Stimulated activated naive B cell treated with anti-CD40 and anti-IgM and Interleukin-4, amounts not matched to agents 10 μg/mL and 1 μg/mL and 100 μg/mL, for 72 hours (primary cell): ENCODE data around the gene CD82.
"Not testable (repeated sequence)": the region's sequence is repeated elsewhere in the genome, so short reads cannot be mapped to it uniquely, and the experiment has no call there.

Experiments used
- ATAC-seq, 2 donors: fragments of 150-1000 bp; cut with Tn5 transposase; replicated peaks; 2 replicates each; pipeline ENCODE4 v1.10.0; 2021; ENCODE audit warnings: moderate library complexity in 1 of 2
- DNase-seq: peaks from one replicate; pipeline ENCODE4 v3.0.0; 2021
- H3K27ac Mint-ChIP-seq: one replicate; pipeline ENCODE4 v1.8.0; 2022; ENCODE audit warnings: mild to moderate bottlenecking, mixed read lengths
- H3K27me3 Mint-ChIP-seq, 2 donors: one replicate each; pipeline ENCODE4 v1.8.0; 2022; ENCODE audit warnings: mixed read lengths in 2 of 2
- H3K36me3 Mint-ChIP-seq, 2 donors: one replicate each; pipeline ENCODE4 v1.8.0; 2022; ENCODE audit warnings: mixed read lengths in 2 of 2, mild to moderate bottlenecking in 1 of 2
- H3K4me1 Mint-ChIP-seq, 2 donors: one replicate each; pipeline ENCODE4 v1.8.0; 2022; ENCODE audit warnings: mixed read lengths in 2 of 2, mild to moderate bottlenecking in 1 of 2
- H3K4me3 Mint-ChIP-seq, 2 donors: one replicate each; pipeline ENCODE4 v1.8.0; 2022; ENCODE audit warnings: mild to moderate bottlenecking in 2 of 2, mixed read lengths in 2 of 2, moderate library complexity in 1 of 2
- H3K9me3 Mint-ChIP-seq, 2 donors: one replicate each; pipeline ENCODE4 v1.8.0; 2022; ENCODE audit warnings: mixed read lengths in 2 of 2, mild to moderate bottlenecking in 1 of 2

Gene CD82

DNA sequence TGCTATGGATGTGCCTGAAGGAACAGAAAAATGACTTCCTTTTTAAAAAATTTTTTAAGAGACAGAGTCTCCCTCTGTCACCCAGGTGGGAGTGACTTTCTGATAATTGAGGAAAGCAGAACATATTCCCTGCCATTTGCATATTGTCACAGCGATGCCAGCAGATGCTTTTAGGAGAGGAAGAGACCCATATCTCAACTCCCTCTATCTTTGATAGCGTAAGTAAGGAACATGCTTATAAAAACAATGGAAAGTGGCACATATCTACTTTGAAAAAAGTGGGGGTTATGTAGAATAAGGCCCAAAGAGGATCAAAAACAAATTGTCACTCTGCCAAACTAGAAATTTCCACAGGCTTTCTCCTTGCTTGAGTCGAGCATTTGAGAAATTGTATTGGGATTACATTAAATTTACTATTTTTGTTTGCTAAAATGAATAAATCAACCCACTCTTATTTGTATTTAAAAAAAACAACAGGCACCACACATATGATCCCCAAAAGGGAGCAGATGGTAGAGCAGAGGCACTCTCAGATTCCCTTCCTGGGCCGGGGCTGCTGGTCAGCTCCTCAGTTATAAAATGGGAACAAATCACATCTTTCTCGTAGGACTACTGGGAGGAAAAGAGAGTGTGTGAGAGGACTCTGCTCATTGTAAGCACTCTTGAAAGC is 92.5 kb downstream of the CD82 start:
- H3K27ac Mint-ChIP-seq, result no peak overlapping the region
- H3K4me1 Mint-ChIP-seq, result no peaks in the 10 kb centered on the region
- ATAC-seq, result no peak
- DNase-seq, result no peak
- no peak overlapping the region for H3K4me3 Mint-ChIP-seq
- peaks cover 3 to 5% of the 10 kb centered on the region in 2 donors for H3K36me3 Mint-ChIP-seq
- H3K27me3 Mint-ChIP-seq, result peaks cover 28 to 38% of the 10 kb centered on the region in 2 donors
- H3K9me3 Mint-ChIP-seq, result peaks cover 10 to 11% of the 10 kb centered on the region in 2 donors

DNA sequence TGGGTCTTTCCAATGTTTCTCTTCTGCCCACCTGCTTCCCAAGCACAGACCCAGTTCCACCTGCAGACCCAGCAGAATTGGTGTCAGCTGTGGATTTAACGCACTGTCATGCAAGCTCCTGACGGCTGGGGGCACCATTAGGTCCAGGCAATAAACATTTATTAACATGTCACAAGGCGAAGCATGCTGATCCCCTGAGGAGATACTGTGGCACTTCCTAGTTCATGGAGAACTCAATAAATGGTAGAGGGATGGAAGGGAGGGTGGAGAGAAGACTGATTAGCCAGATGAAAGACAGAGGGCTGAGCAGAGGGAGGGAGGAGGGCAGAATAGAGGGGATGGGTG is 93.0 kb downstream of the CD82 start:
- H3K9me3 Mint-ChIP-seq, result peaks cover 10 to 11% of the 10 kb centered on the region in 2 donors
- no peak overlapping the region for H3K4me3 Mint-ChIP-seq
- H3K27me3 Mint-ChIP-seq, result peaks cover 28 to 33% of the 10 kb centered on the region in 2 donors
- H3K36me3 Mint-ChIP-seq, result peaks cover 3 to 5% of the 10 kb centered on the region in 2 donors
- no peaks in the 10 kb centered on the region for H3K4me1 Mint-ChIP-seq
- no peak overlapping the region for H3K27ac Mint-ChIP-seq
- DNase-seq (no peak), ATAC-seq (no peak)

DNA sequence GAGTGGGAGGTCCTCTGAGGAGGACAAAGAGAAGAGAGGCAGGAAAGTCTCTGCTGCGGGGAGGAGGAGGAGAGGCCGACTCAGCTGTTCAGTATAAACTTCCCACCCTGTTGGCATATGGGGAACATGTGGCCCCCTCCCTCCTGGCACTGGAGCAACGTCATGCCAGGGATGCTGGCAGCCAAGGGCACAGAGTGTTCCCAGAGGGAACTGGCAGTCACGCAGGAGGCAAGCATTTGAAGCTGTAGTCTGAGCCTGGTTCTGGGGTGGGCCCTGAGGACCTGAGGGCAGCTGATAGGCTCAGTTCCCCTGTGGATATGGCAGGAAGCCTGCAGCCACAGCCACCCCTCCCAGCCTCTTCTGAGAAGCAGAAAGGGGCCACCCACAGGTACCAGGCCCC is 94.2 kb downstream of the CD82 start:
- Mint-ChIP-seq H3K36me3 (peaks cover 3 to 5% of the 10 kb centered on the region in 2 donors), H3K4me1 (no peaks in the 10 kb centered on the region), H3K4me3 (no peak overlapping the region), H3K27ac (no peak overlapping the region), H3K27me3 (peaks cover 24 to 28% of the 10 kb centered on the region in 2 donors), H3K9me3 (peaks cover 10 to 11% of the 10 kb centered on the region in 2 donors)
- ATAC-seq (no peak), DNase-seq (no peak)

DNA sequence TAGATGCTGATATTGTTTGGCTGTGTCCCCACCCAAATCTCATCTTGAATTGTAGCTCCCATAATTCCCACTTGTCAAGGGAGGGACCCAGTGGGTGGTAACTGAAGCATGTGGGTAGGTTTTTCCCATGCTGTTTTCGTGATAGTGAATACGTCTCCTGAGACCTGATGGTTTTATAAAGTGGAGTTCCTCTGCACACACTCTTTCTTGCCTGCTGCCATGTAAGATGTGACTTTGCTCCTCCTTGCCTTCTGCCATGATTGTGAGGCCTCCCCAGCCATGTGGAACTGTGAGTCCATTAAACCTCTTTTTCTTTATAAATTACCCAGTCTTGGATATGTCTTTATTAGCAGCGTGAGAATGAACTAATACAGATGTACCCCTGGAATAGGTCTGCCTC is 95.1 kb downstream of the CD82 start:
- not testable (repeated sequence) for ATAC-seq, DNase-seq, H3K4me1 Mint-ChIP-seq, H3K36me3 Mint-ChIP-seq, H3K4me3 Mint-ChIP-seq, H3K27ac Mint-ChIP-seq
- Mint-ChIP-seq H3K9me3 (peaks cover 10 to 11% of the 10 kb centered on the region in 2 donors), H3K27me3 (peaks cover 25 to 33% of the 10 kb centered on the region in 2 donors)

DNA sequence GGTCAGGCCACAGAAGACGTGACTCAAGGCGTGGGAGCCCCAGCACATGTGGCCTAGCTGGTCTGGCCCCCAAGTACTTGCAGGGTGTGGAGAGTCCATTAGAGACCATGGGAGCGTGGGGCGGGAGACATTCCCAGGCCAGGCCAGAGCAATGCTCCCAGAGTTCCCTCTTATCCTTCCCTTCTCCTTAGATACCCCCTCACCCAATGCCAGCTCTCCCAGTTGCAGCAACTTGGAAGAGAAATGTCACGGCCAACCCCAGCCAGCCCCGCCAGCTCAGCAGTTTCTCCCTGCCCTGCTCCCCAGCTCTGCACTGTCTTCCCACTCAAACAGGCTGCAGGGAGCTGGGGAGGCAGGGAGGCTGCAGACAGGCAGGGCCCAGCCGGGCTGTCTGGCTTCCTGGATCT is 95.9 kb downstream of the CD82 start:
- peaks cover 26 to 34% of the 10 kb centered on the region in 2 donors for H3K27me3 Mint-ChIP-seq
- peaks cover 10 to 11% of the 10 kb centered on the region in 2 donors for H3K9me3 Mint-ChIP-seq
- no peak for DNase-seq
- no peak overlapping the region for H3K27ac Mint-ChIP-seq
- no peaks in the 10 kb centered on the region for H3K4me1 Mint-ChIP-seq
- H3K36me3 Mint-ChIP-seq, result peaks cover 3 to 5% of the 10 kb centered on the region in 2 donors
- ATAC-seq, result no peak
- no peak overlapping the region for H3K4me3 Mint-ChIP-seq
